Dendritic cell treated with granulocyte-macrophage colony-stimulating factor and Interleukin-4, amounts not matched to agents 40 ng/mL and 50 ng/mL, for 4 days (primary cell): ENCODE measurements around the gene OR2M4.

ENCODE experiments used
- H3K27ac Mint-ChIP-seq: one replicate; pipeline ENCODE4 v1.8.0; 2022; ENCODE audit warnings: mild to moderate bottlenecking, mixed read lengths
- H3K27me3 Mint-ChIP-seq: one replicate; pipeline ENCODE4 v1.8.0; 2022; ENCODE audit warnings: mild to moderate bottlenecking, mixed read lengths
- H3K36me3 Mint-ChIP-seq: one replicate; pipeline ENCODE4 v1.8.0; 2022; ENCODE audit warnings: low read depth, mixed read lengths
- H3K4me1 Mint-ChIP-seq: one replicate; pipeline ENCODE4 v1.8.0; 2022; ENCODE audit warnings: low read depth, mixed read lengths
- H3K4me3 Mint-ChIP-seq: one replicate; pipeline ENCODE4 v1.8.0; 2022; ENCODE audit warnings: mild to moderate bottlenecking, moderate library complexity, mixed read lengths
- H3K9me3 Mint-ChIP-seq: one replicate; pipeline ENCODE4 v1.8.0; 2022; ENCODE audit warnings: mixed read lengths
- intact Hi-C: fragments of 100-400 bp; cut with micrococcal nuclease; formaldehyde crosslinking; loops from one replicate; pipeline ENCODE4 v1.15.0; 2022

The OR2M4 gene

GRCh38 chr1:248288391-248288790 lies 57.2 kb downstream of the OR2M4 start:
- Mint-ChIP-seq H3K4me1 (peaks cover 8% of the 10 kb centered on the region), H3K36me3 (no peaks in the 10 kb centered on the region), H3K9me3 (no peaks in the 10 kb centered on the region), H3K27me3 (no peaks in the 10 kb centered on the region), H3K4me3 (no peak overlapping the region), H3K27ac (no peak overlapping the region)
- intact Hi-C loops: no loop called here
